ENCODE data around the gene MSL2.

DNA sequence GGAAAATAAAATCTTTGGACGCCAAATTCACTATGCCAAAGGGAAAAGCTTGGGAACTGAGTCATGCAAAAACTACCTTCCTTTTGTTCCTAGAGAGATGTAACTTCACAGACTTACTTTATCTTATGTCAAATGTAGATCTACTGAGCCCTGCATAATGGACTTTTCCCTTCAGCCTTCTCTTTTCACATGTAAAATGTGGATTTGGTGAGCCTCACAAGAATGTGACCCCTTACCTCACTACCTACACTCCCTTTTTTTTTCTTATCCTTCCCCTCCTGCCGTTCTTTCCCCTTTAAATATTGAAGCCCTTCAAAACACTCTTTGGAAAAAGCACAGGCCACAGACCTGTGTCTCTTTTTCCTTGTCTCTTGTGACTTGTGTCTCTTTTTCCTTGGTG lies 40.0 kb upstream of the MSL2 start:
- TF ChIP-seq, protein P1, sequence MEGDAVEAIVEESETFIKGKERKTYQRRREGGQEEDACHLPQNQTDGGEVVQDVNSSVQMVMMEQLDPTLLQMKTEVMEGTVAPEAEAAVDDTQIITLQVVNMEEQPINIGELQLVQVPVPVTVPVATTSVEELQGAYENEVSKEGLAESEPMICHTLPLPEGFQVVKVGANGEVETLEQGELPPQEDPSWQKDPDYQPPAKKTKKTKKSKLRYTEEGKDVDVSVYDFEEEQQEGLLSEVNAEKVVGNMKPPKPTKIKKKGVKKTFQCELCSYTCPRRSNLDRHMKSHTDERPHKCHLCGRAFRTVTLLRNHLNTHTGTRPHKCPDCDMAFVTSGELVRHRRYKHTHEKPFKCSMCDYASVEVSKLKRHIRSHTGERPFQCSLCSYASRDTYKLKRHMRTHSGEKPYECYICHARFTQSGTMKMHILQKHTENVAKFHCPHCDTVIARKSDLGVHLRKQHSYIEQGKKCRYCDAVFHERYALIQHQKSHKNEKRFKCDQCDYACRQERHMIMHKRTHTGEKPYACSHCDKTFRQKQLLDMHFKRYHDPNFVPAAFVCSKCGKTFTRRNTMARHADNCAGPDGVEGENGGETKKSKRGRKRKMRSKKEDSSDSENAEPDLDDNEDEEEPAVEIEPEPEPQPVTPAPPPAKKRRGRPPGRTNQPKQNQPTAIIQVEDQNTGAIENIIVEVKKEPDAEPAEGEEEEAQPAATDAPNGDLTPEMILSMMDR (IDR thresholded peaks at IDR 0.05), result no peak
- TF ChIP-seq POLR2A (IDR thresholded peaks at IDR 0.05), result no peak
- TF ChIP-seq EP300 (IDR thresholded peaks at IDR 0.05), result no peak

Measured in suprapubic skin (tissue), 3 donors.